ENCODE data around the gene DDX5.

DNA sequence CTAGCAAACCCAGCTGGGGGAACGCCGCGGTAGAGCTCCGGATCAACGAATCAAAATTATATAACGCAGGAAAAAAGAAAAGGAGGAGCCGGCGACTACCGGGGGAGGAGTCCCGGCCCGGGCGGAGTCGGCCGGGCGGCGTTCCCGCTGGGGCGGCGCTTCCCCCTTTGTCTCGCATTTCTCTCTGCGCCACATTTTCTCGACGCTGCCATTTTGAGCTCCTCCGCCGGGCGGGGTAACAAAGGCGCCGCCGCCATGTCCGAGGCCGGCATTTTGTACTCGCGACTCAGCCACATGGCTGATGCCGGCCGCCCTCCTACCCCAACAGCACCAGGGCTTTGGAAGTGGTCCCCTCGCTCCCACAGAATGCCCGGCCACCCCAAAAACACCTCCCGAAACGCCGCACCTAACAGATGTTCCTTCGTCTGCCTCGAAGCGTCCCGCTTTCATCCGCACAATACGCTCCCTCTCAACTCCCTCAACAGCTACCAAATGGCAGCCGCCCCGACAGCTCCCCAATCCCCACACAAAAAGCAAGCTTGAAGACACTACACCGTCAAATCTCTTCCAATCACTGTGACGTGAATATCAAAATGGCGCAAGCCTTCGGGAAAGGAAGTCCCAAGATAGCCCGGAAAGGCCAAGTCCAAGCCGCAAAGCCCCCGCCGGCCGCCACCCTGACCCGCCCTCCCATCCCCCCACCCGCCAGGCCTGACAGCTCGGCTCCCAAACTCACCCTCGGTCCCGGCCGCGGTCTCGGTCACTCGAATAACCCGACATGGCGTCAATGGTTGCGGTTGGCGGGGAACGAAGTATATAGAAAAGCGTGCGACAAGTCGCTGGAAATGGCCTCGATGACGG is 519 bp downstream of the DDX5 start:
- no peak for TF ChIP-seq RFX5 (IDR thresholded peaks at IDR 0.05; ENCODE audit: low read length)
- TF ChIP-seq FOSL2 (IDR thresholded peaks at IDR 0.05; ENCODE audit: borderline replicate concordance, low read depth), result no peak; the same call in 1 of the 2 replicates
